Muscle of arm (tissue), 12 donors: Measurements from ENCODE around the gene TNFSF11. TPM values are rescaled to one million over a fixed set of nuclear protein-coding genes. Genes with fewer than 3 reads are reported as not detected.

Source experiments
- DNase-seq: peaks from one replicate; pipeline ENCODE4 v3.0.0-alpha.2; 2013
- polyA plus RNA-seq, 12 donors: library from polyadenylated mRNA; unstranded; fragments of 120-200 nt; gene quantifications; one replicate each; pipeline ENCODE4 v1.2.1, GENCODE V29; 2013; ENCODE audit not compliant: insufficient read length in 12 of 12

The TNFSF11 gene
- polyA plus RNA-seq, 12 donors, result 0.10 to 6.2 (median 1.2) TPM; not detected in 7

- DNase-seq, result no peak
These were observed 36.7 kb downstream of the TNFSF11 start for GRCh38 chr13:42610649-42611048.

GRCh38 chr13:42611086-42611779, 37.3 kb downstream of the TNFSF11 start:
- DNase-seq, result no peak

GRCh38 chr13:42612021-42612765, 38.2 kb downstream of the TNFSF11 start:
- no peak for DNase-seq

GRCh38 chr13:42614436-42615035, 40.6 kb downstream of the TNFSF11 start:
- DNase-seq, result no peak

- no peak for DNase-seq
These were observed 41.7 kb downstream of the TNFSF11 start for GRCh38 chr13:42615691-42616090.

- DNase-seq, result no peak
These were observed 43.3 kb downstream of the TNFSF11 start for GRCh38 chr13:42617221-42617620.

GRCh38 chr13:42623916-42624315, 50.0 kb downstream of the TNFSF11 start:
- no peak for DNase-seq

- peak; percentile 49 for DNase-seq
These were observed 51.7 kb downstream of the TNFSF11 start for GRCh38 chr13:42625611-42626010.

- peak; percentile 68 for DNase-seq
These were observed 52.4 kb downstream of the TNFSF11 start for GRCh38 chr13:42626176-42626860.

- no peak for DNase-seq
These were observed 54.7 kb downstream of the TNFSF11 start for GRCh38 chr13:42628666-42629065.

- DNase-seq, result no peak
These were observed 57.2 kb downstream of the TNFSF11 start for GRCh38 chr13:42631181-42631580.

- no peak for DNase-seq
These were observed 59.5 kb downstream of the TNFSF11 start for GRCh38 chr13:42633495-42633894.

- no peak for DNase-seq
These were observed 64.1 kb downstream of the TNFSF11 start for GRCh38 chr13:42638101-42638500.

GRCh38 chr13:42638886-42639285, 64.9 kb downstream of the TNFSF11 start:
- DNase-seq, result no peak

GRCh38 chr13:42643076-42643475, 69.1 kb downstream of the TNFSF11 start:
- no peak for DNase-seq

- DNase-seq, result no peak
These were observed 70.9 kb downstream of the TNFSF11 start for GRCh38 chr13:42644841-42645240.

GRCh38 chr13:42645717-42646116, 71.8 kb downstream of the TNFSF11 start:
- DNase-seq, result no peak

GRCh38 chr13:42649141-42649540, 75.2 kb downstream of the TNFSF11 start:
- no peak for DNase-seq

GRCh38 chr13:42649831-42650230, 75.9 kb downstream of the TNFSF11 start:
- no peak for DNase-seq

GRCh38 chr13:42650506-42650905, 76.6 kb downstream of the TNFSF11 start:
- DNase-seq, result no peak

GRCh38 chr13:42651936-42652641, 78.1 kb downstream of the TNFSF11 start:
- DNase-seq, result no peak
